NCI-H82 treated with DMSO at 0.1 percent for 48 hours (cell line): ENCODE data around the gene IGSF21.

Source experiments
- DNase-seq: peaks from one replicate; lab custom pipeline; 2025; ENCODE audit not compliant: unreplicated experiment; lab: John Stamatoyannopoulos, UW

The IGSF21 gene

DNA sequence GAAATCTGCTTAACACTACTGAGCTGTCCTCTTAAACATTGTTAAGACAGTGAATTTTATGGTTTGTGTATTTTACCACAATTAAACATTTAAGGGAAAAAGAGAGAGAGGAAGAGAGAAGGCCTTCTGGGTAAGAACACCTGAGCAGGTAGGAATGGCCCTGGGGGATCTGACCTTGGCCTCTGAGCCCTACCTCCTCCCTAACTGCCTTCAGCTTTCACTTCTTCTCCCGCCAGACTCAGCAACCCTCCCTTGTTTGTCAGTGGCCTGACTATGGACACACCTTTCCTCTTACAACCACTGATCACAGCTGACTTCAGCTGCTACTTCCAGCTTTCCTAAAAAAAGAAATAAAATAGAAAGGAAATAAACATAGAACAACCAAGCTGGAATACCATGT, 13.5 kb upstream of the IGSF21 start:
- no peak for DNase-seq

- no peak for DNase-seq
These were observed 10.4 kb upstream of the IGSF21 start for GRCh38 chr1:18097206-18097605.

- no peak for DNase-seq
These were observed 8.6 kb upstream of the IGSF21 start for GRCh38 chr1:18099026-18099425.

GRCh38 chr1:18100060-18100459, 7.5 kb upstream of the IGSF21 start:
- no peak for DNase-seq

DNA sequence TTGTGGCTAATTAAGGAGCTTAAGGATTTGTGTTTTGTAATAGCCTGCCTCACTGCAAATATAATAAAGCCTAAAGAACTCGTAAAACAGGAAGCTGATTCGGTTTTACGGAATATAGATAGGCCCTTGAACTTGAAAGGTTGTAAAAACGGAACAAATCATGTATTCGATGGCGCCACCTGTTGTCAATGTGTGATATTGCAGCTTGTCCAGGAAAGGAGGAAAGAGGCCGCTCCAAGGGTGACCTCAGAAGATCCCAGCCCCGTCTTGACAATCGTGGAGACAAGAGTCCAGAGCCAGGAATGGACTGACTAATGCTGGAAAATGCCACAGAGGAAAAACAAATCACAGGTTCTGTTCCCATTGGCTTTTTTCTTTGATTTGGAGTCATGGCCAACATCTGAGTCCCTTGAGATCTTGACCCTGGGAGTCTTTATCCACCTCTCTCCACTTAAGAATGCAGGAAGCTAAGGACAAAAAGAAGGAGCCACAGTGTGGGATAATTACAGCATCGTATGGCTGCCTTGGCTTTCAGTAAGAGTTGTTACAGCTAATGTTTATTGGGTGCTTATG, 7.0 kb upstream of the IGSF21 start:
- DNase-seq, result peak; percentile 70

GRCh38 chr1:18101508-18101907, 6.1 kb upstream of the IGSF21 start:
- no peak for DNase-seq

GRCh38 chr1:18103788-18104421, 3.7 kb upstream of the IGSF21 start:
- DNase-seq, result no peak

- DNase-seq, result no peak
These were observed 3.0 kb upstream of the IGSF21 start for GRCh38 chr1:18104546-18105100.

DNA sequence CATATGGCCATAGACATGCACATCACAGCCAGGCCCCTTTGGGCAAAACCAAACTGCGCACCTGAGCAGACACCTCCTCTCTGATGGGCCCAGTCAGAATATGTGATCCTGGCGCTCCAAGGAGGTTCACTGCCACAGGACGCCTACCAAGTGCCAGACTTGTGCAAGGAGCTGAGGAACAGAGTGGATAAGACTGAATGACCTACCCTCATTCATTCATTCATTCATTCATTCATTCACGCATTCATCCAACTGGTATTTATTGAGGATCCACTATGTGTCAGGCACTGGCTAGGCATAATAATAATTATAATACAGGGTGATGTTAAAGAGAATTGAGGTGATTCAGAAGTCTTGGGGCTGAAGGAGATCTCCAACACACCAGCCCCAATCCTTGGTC, 2.4 kb upstream of the IGSF21 start:
- DNase-seq, result no peak

DNA sequence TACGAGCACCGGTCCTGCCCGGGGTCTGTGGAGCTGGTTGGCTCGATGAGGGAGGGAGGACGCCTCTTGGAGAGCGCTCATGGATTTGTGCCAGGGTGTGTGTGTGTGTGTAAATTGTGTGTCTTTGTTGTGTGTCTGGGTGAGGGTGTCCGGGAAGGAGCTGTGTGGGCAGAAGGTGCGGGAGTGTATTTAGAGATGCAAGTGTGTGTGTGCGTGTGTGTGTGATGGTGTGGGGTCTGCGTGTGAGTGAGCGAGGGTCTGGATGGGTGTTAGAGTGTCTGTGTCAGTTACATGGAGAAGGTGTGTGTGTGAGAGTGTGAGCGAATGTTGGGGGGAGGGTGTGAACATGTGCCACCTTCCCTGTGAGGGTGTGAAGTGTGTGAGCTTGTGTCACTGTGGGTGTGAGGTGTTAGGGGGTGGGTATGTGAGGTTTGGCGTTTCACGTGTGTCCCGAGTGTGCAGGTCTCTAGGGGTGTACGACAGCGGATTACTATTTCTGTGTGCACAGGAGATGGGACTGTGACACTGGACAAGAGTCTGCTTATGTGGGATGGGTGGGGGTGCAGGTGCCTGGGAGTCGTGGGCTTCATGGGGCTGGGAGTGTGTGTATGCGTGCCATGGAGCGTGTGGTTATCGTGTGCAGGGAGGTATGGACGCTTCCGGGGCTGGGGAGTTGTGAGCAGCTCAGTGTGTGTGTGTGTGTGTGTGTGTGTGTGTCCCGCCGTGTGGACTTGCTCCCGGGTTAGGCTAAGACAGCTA, 880 bp downstream of the IGSF21 start:
- DNase-seq, result peak; percentile 30

GRCh38 chr1:18109058-18109755, 1.6 kb downstream of the IGSF21 start:
- no peak for DNase-seq

GRCh38 chr1:18109756-18110597, 2.4 kb downstream of the IGSF21 start:
- no peak for DNase-seq

GRCh38 chr1:18110598-18110939, 3.0 kb downstream of the IGSF21 start:
- DNase-seq, result no peak

- peak; percentile 77 for DNase-seq
These were observed 3.4 kb downstream of the IGSF21 start for GRCh38 chr1:18110968-18111367.

GRCh38 chr1:18111605-18112297, 4.2 kb downstream of the IGSF21 start:
- DNase-seq, result no peak

GRCh38 chr1:18112611-18113010, 5.0 kb downstream of the IGSF21 start:
- no peak for DNase-seq

DNA sequence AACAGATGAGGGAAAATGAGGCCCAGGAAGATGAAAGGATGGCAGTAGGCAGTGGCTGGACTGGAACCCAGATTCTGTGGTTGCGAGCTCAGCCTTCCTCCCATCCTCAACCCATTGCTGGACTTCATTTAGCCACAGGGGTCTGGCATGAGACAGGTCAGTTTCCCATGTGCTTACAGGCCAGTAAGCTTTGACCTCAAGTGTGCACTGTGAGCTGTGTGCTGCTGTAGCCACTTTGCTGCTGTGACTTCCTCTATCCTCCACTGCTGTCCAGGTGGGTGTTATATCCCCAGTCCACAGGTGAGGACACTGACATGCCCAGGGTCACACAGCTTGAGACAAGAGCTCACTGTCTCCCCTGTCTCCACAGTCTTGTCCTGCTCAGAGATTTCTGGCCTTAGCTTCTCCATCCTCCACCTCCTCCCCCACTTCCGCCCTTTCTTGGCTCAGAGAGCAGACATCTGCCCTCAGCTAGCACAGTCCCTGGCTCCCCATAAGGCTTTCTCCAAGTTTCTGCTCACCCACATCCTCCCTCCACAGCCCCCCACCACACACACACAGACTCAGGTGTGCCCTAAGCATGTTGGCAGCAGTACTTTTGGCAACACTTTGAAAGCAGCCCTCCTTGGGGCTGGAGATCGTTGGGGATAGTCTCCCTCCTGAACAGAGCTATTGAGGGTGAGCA, 7.3 kb downstream of the IGSF21 start:
- no peak for DNase-seq

DNA sequence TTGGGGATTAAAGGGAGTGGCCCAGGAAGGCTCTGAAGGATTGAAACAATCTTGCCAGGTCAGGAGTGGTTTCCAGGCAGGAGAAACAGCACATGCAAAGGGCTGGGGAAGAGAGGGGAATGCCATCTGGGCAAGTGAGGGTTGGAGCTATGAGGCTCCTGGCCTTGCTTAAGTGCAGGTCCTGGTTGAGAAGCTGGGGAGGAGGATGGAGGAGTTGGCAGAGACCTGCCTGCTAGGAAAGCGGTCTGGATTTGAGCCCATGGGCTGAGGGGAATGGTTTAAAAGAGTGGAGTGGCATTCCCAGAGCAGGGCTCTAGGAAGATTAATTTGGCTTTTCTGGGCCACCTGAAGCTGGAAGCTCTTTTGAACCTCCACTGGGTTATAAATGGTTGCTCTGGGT, 9.2 kb downstream of the IGSF21 start:
- no peak for DNase-seq

- DNase-seq, result no peak
These were observed 10.5 kb downstream of the IGSF21 start for GRCh38 chr1:18118078-18118477.

DNA sequence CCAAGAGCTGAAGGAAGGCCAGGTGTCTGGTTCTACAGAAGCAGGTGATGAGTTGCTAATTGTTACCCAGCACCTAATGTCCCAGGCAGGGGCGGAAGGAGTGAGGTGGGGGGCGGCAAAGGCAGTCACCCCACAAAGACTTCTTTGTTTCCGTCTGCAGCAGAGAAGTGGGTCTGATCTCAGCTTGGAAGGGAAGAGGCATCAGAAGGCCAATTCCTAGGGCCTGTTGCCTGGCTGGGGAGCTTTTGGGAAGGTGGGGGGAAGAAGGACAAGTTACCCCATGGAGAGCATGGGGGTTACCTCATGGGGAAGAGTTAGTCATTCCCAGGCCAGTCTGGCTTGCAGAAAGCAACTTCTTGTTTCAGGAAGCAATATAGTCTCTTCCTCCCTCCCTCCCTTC, 10.9 kb downstream of the IGSF21 start:
- DNase-seq, result no peak
